GM12878 (cell line): Measurements from ENCODE around the gene MEIOSIN. TPM values are rescaled to one million over a fixed set of nuclear protein-coding genes. Genes with fewer than 3 reads are reported as not detected.

ENCODE experiments used
- ATAC-seq: fragments of 200-7000 bp; cut with Tn5 transposase; 3 replicates; pipeline ENCODE4 v1.9.1; 2020; ENCODE audit warnings: mild to moderate bottlenecking, moderate library complexity
- BruUV-seq: library from RNA; stranded (reverse); fragments of 400-500 nt; replicated peaks from 2 replicates; lab custom pipeline; 2021; lab: Mats Ljungman, UMichigan
- CTCF ChIA-PET: fragments of 300-600 bp; sonication (Branson Sonifier 250); formaldehyde crosslinking; extraction: SDS; loops from one replicate; lab custom pipeline; 2021; ENCODE audit warnings: inconsistent platforms; lab: Yijun Ruan, JAX
- POLR2A ChIA-PET: fragments of 350-600 bp; formaldehyde crosslinking; extraction: SDS; loops from one replicate; lab custom pipeline; 2021; ENCODE audit warnings: inconsistent platforms; lab: Charles Lee
- RAD21 ChIA-PET: fragments of 300-600 bp; sonication (Branson Sonifier 250); formaldehyde crosslinking; loops from one replicate; lab custom pipeline; 2023; ENCODE audit warnings: antibody characterized with exemption; ENCODE audit not compliant: unreplicated experiment; lab: Charles Lee
- SMC1A ChIA-PET: fragments of 300-600 bp; sonication (Branson Sonifier 250); formaldehyde crosslinking; loops from one replicate; lab custom pipeline; 2023; ENCODE audit not compliant: unreplicated experiment, uncharacterized antibody; lab: Charles Lee
- DNase-seq: peaks from one replicate; pipeline ENCODE4 v3.0.0-alpha.2; 2011; ENCODE audit warnings: low read depth, low spot score
- FAIRE-seq: peaks from 3 replicates; lab custom pipeline; 2011; peaks lifted over from hg19 to GRCh38; lab: Jason Lieb, UNC
- H2AFZ ChIP-seq: 2 replicates; pipeline ENCODE4 v1.6.0; 2011; ENCODE audit warnings: low read depth, low read length, control low read depth; ENCODE audit not compliant: control insufficient read depth
- H3K27ac ChIP-seq: 2 replicates; pipeline ENCODE4 v1.5.1; 2011; ENCODE audit warnings: control low read depth; ENCODE audit not compliant: control insufficient read depth, insufficient read depth
- H3K27me3 ChIP-seq, 2 experiments: replicated peaks in 1 of 2; 2 replicates each; pipeline versions ENCODE4 v1.6.0 to v1.6.1; 2011; ENCODE audit warnings: low read length in 1 of 2; ENCODE audit not compliant: control insufficient read depth in 2 of 2, insufficient read depth in 2 of 2
- H3K36me3 ChIP-seq, 2 experiments: 2 replicates each; pipeline ENCODE4 v1.5.1; 2011; ENCODE audit warnings: low read length in 1 of 2; ENCODE audit not compliant: control insufficient read depth in 2 of 2, insufficient read depth in 2 of 2
- H3K4me1 ChIP-seq: 2 replicates; pipeline ENCODE4 v1.6.1; 2011; ENCODE audit warnings: mild to moderate bottlenecking, low read length, moderate library complexity, mixed read lengths; ENCODE audit not compliant: control insufficient read depth, insufficient read depth
- H3K4me2 ChIP-seq: 2 replicates; pipeline ENCODE4 v1.6.0; 2011; ENCODE audit warnings: control low read depth; ENCODE audit not compliant: control insufficient read depth, insufficient read depth
- H3K4me3 ChIP-seq: fragments of 200-600 bp; sonication (generic); 2 replicates; pipeline ENCODE4 v1.5.1; 2016
- H3K79me2 ChIP-seq: 2 replicates; pipeline ENCODE4 v1.6.0; 2011; ENCODE audit warnings: low read length; ENCODE audit not compliant: control insufficient read depth, insufficient read depth
- H3K9ac ChIP-seq: 2 replicates; pipeline ENCODE4 v1.8.0; 2011; ENCODE audit warnings: low read length, control low read depth, mixed read lengths; ENCODE audit not compliant: control insufficient read depth, insufficient read depth
- H3K9me3 ChIP-seq: replicated peaks from 3 replicates; pipeline ENCODE4 v1.5.1; 2011; ENCODE audit warnings: mild to moderate bottlenecking, low read length; ENCODE audit not compliant: control insufficient read depth, insufficient read depth
- H4K20me1 ChIP-seq: 2 replicates; pipeline ENCODE4 v1.6.0; 2011; ENCODE audit not compliant: control insufficient read depth, insufficient read depth
- BMI1 ChIP-seq: fragments of 450-650 bp; IDR thresholded peaks from 2 replicates; pipeline ENCODE4 v1.6.1; 2016; ENCODE audit warnings: mild to moderate bottlenecking, moderate library complexity, borderline replicate concordance
- MEF2A ChIP-seq: IDR thresholded peaks from 2 replicates; pipeline ENCODE4 v1.6.1; 2011; ENCODE audit warnings: low read depth, mild to moderate bottlenecking, low read length, moderate library complexity; ENCODE audit not compliant: insufficient read depth
- NR2F1 ChIP-seq: fragments of 450-650 bp; conservative IDR thresholded peaks from 2 replicates; pipeline ENCODE4 v1.6.1; 2017; ENCODE audit warnings: mild to moderate bottlenecking
- POLR2AphosphoS5 ChIP-seq: IDR thresholded peaks from 2 replicates; pipeline ENCODE4 v1.6.1; 2011; ENCODE audit warnings: mild to moderate bottlenecking, low read length, inconsistent platforms
- RAD51 ChIP-seq: fragments of 450-650 bp; IDR thresholded peaks from 2 replicates; pipeline ENCODE4 v1.6.1; 2016; ENCODE audit warnings: moderate library complexity, mild to moderate bottlenecking, inconsistent platforms
- REST ChIP-seq: IDR thresholded peaks from 2 replicates; pipeline ENCODE4 v1.6.1; 2012; ENCODE audit warnings: mild to moderate bottlenecking, low read depth, low read length
- STAT1 ChIP-seq: fragments of 450-650 bp; conservative IDR thresholded peaks from 2 replicates; pipeline ENCODE4 v1.6.1; 2014; ENCODE audit warnings: antibody characterized with exemption, mild to moderate bottlenecking
- ZNF384 ChIP-seq: IDR thresholded peaks from 2 replicates; pipeline ENCODE4 v1.6.1; 2012; ENCODE audit warnings: low read depth, mild to moderate bottlenecking, low read length, improper control_type of control experiment, borderline replicate concordance
- WGBS: methylation state at CpG from one replicate; pipeline ENCODE4 v1.1.6; 2016; ENCODE audit warnings: low lambda C conversion rate; ENCODE audit not compliant: insufficient replicate concordance, insufficient coverage; ENCODE audit errors: missing lambda C conversion rate; 5-methylcytosine and 5-hydroxymethylcytosine counted together
- in situ Hi-C: fragments of 300-500 bp; cut with MboI; formaldehyde crosslinking; loops from 9 replicates; pipeline ENCODE4 v1.14.3; 2018; ENCODE audit warnings: mixed read lengths
- intact Hi-C: fragments of 100-400 bp; cut with micrococcal nuclease; formaldehyde crosslinking; loops from one replicate; pipeline ENCODE4 v1.14.2; 2022; ENCODE audit not compliant: unreplicated experiment
- polyA plus RNA-seq, 11 experiments: library from polyadenylated mRNA; depleted of rRNA in 4 of 11; unstranded in 6 of 11; stranded (reverse) in 5 of 11; fragments of >200 nt; fragmentation: Nextera tagmentation in 4 of 11; fragmentation: Illumina TruSeq in 1 of 11; extraction: Ambion mirVana in 4 of 11; extraction: Trizol in 1 of 11; gene quantifications; 1 replicate in 1 of 11; 2 replicates in 10 of 11; pipeline versions ENCODE4 v1.2.1 to v1.2.3, GENCODE V29; 2011 to 2016; ENCODE audit warnings: inconsistent platforms in 2 of 11, missing spikeins in 2 of 11, low read depth in 1 of 11
- total RNA-seq, 4 experiments: library from RNA; depleted of rRNA in 3 of 4; stranded (reverse); fragments of >200 nt in 3 of 4; fragmentation: Illumina TruSeq in 1 of 4; extraction: Trizol in 1 of 4; gene quantifications; 2 replicates each; pipeline versions ENCODE4 v1.2.1 to v1.2.3, GENCODE V29; 2013 to 2021
- TF ChIP-seq, protein P1 (sequence below): fragments of 450-650 bp; IDR thresholded peaks from 2 replicates; pipeline ENCODE4 v1.6.1; 2017; ENCODE audit warnings: borderline replicate concordance
- TF ChIP-seq, protein P2 (sequence below): fragments of 450-650 bp; IDR thresholded peaks from 2 replicates; pipeline ENCODE4 v1.6.1; 2016; ENCODE audit warnings: mild to moderate bottlenecking
- TF ChIP-seq, protein P3 (sequence below): fragments of 450-650 bp; formaldehyde crosslinking; IDR thresholded peaks from 2 replicates; pipeline ENCODE4 v1.5.0; 2022; ENCODE audit warnings: mild to moderate bottlenecking, missing genetic modification characterization
- TF ChIP-seq, protein P4 (sequence below): fragments of 450-650 bp; IDR thresholded peaks from 2 replicates; pipeline ENCODE4 v1.6.1; 2017; ENCODE audit warnings: low read depth, mild to moderate bottlenecking, moderate library complexity

The MEIOSIN gene
- total and polyA plus RNA-seq, 10 of the 15 experiments (the other 5 are each of a cell fraction or from before 2014, with no cell fraction given), result 0.05 to 0.66 (median 0.14) TPM; not detected in 4

DNA sequence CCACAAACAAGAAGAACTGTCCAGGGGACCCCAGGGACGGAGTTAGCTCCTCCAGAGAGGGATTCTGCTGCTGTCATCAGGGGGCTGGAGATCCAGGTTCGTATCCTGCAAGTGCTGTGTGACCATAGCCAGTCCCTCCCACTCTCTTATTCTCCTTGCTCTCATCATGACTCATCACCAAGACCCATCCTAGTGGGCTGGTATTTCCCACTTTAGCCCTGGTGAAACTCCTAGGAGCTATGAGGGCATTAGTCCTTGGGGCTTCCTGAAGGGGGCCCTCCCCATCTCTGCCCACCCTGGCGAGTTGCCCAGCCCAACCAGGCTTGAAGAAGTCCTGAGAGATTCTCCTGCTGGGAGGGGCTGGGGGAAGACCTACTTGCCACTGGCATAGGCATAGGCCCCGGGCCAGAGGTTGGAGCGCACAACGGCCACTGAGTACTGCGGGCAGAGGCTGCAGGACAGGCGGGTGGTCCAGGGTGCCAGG, 66.9 kb downstream of the MEIOSIN start:
- Histone ChIP-seq H3K4me1 (peaks cover 8% of the 10 kb centered on the region), H3K4me2 (no peak overlapping the region), H3K79me2 (no peaks in the 10 kb centered on the region), H3K9me3 (no peaks in the 10 kb centered on the region), H2AFZ (no peak overlapping the region), H3K9ac (no peak overlapping the region), H4K20me1 (no peaks in the 10 kb centered on the region), H3K36me3 (no peaks in the 10 kb centered on the region), H3K27ac (no peak overlapping the region), H3K27me3 (no peaks in the 10 kb centered on the region), H3K4me3 (no peak overlapping the region)
- intact Hi-C loops, result no loop called here
- CTCF ChIA-PET, result interaction anchor here (0.8 to 8.1 kb wide), 15 partner anchors 12 to 169 kb away, joined by 3 to 110 read pairs (median 6); partner anchors contain the start of gene SIX5
- FAIRE-seq, result no peak
- in situ Hi-C loops, result no loop called here
- SMC1A ChIA-PET, result interaction anchor here (0.9 to 2.5 kb wide), 4 partner anchors 17 to 48 kb away, joined by 3 to 24 read pairs (median 4); partner anchors contain the start of gene SIX5
- ATAC-seq, result no peak
- WGBS, result 62% methylated on average over 8 of the region's 8 CpGs
- no peak for DNase-seq
- RAD21 ChIA-PET, result interaction anchor here (1.4 to 4.8 kb wide), 2 partner anchors 30 to 159 kb away, joined by 3 to 63 read pairs; partner anchors contain the start of gene SIX5
- POLR2A ChIA-PET, result interaction anchor here (0.9 to 2.0 kb wide), 3 partner anchors 11 to 33 kb away, joined by 3 to 9 read pairs (median 4); no protein-coding TSS in a partner anchor
- TF ChIP-seq ZNF384, result no peak
- TF ChIP-seq, protein P1, sequence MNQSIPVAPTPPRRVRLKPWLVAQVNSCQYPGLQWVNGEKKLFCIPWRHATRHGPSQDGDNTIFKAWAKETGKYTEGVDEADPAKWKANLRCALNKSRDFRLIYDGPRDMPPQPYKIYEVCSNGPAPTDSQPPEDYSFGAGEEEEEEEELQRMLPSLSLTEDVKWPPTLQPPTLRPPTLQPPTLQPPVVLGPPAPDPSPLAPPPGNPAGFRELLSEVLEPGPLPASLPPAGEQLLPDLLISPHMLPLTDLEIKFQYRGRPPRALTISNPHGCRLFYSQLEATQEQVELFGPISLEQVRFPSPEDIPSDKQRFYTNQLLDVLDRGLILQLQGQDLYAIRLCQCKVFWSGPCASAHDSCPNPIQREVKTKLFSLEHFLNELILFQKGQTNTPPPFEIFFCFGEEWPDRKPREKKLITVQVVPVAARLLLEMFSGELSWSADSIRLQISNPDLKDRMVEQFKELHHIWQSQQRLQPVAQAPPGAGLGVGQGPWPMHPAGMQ, result no peak
- TF ChIP-seq, protein P2, sequence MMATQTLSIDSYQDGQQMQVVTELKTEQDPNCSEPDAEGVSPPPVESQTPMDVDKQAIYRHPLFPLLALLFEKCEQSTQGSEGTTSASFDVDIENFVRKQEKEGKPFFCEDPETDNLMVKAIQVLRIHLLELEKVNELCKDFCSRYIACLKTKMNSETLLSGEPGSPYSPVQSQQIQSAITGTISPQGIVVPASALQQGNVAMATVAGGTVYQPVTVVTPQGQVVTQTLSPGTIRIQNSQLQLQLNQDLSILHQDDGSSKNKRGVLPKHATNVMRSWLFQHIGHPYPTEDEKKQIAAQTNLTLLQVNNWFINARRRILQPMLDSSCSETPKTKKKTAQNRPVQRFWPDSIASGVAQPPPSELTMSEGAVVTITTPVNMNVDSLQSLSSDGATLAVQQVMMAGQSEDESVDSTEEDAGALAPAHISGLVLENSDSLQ, result no peak
- TF ChIP-seq, protein P3, sequence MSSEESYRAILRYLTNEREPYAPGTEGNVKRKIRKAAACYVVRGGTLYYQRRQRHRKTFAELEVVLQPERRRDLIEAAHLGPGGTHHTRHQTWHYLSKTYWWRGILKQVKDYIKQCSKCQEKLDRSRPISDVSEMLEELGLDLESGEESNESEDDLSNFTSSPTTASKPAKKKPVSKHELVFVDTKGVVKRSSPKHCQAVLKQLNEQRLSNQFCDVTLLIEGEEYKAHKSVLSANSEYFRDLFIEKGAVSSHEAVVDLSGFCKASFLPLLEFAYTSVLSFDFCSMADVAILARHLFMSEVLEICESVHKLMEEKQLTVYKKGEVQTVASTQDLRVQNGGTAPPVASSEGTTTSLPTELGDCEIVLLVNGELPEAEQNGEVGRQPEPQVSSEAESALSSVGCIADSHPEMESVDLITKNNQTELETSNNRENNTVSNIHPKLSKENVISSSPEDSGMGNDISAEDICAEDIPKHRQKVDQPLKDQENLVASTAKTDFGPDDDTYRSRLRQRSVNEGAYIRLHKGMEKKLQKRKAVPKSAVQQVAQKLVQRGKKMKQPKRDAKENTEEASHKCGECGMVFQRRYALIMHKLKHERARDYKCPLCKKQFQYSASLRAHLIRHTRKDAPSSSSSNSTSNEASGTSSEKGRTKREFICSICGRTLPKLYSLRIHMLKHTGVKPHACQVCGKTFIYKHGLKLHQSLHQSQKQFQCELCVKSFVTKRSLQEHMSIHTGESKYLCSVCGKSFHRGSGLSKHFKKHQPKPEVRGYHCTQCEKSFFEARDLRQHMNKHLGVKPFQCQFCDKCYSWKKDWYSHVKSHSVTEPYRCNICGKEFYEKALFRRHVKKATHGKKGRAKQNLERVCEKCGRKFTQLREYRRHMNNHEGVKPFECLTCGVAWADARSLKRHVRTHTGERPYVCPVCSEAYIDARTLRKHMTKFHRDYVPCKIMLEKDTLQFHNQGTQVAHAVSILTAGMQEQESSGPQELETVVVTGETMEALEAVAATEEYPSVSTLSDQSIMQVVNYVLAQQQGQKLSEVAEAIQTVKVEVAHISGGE, result no peak
- no peak for TF ChIP-seq REST
- no peak for TF ChIP-seq POLR2AphosphoS5
- no peak for TF ChIP-seq RAD51
- TF ChIP-seq, protein P4, sequence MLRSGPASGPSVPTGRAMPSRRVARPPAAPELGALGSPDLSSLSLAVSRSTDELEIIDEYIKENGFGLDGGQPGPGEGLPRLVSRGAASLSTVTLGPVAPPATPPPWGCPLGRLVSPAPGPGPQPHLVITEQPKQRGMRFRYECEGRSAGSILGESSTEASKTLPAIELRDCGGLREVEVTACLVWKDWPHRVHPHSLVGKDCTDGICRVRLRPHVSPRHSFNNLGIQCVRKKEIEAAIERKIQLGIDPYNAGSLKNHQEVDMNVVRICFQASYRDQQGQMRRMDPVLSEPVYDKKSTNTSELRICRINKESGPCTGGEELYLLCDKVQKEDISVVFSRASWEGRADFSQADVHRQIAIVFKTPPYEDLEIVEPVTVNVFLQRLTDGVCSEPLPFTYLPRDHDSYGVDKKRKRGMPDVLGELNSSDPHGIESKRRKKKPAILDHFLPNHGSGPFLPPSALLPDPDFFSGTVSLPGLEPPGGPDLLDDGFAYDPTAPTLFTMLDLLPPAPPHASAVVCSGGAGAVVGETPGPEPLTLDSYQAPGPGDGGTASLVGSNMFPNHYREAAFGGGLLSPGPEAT, result no peak
- TF ChIP-seq STAT1, result no peak
- no peak for TF ChIP-seq MEF2A
- no peak for TF ChIP-seq NR2F1
- TF ChIP-seq BMI1, result no peak
- no TSS peak for BruUV-seq
